EH (cell line): Measurements from ENCODE around the gene ADAR.

Source experiments
- DNase-seq: peaks from one replicate; pipeline ENCODE4 v3.0.0-alpha.2; 2015; ENCODE audit warnings: low read depth

Gene ADAR

DNA sequence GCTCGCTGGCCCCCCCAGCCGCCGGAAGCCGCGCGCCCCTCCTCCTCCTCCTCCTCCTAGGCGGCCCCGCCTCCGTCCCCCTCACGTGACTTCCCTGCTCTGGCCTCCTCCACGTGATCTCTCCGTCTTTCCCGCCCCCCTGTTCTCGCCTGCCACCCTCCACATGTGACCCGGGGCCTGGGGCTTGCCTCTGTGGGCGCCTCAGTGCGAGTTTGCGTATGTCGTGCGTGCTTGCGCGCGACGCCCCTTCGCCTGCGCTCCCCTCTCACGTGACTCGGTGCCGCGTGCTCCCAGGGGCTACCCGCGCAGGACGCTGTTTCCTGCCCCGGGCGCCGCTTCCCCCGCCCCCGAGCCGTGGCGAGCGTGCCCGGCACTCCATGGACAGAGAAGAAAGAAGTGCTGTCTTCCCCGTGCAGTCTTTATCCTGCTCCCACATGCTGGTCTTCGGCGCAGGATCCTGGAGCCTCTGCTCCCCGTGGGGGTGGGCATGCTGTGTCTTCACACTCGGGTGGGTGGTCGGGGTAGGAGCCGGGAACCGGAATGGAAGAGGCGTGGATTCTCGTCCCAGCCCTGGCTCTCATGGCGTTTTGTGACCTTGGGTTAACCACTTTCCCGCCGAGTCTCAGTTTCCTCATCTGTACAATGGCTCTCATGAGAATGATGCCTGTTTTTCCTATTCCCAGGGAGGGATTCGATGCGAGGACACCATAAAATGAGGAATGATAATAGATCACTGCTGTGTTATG lies 49.1 kb downstream of the ADAR start:
- peak; percentile 99 for DNase-seq

DNA sequence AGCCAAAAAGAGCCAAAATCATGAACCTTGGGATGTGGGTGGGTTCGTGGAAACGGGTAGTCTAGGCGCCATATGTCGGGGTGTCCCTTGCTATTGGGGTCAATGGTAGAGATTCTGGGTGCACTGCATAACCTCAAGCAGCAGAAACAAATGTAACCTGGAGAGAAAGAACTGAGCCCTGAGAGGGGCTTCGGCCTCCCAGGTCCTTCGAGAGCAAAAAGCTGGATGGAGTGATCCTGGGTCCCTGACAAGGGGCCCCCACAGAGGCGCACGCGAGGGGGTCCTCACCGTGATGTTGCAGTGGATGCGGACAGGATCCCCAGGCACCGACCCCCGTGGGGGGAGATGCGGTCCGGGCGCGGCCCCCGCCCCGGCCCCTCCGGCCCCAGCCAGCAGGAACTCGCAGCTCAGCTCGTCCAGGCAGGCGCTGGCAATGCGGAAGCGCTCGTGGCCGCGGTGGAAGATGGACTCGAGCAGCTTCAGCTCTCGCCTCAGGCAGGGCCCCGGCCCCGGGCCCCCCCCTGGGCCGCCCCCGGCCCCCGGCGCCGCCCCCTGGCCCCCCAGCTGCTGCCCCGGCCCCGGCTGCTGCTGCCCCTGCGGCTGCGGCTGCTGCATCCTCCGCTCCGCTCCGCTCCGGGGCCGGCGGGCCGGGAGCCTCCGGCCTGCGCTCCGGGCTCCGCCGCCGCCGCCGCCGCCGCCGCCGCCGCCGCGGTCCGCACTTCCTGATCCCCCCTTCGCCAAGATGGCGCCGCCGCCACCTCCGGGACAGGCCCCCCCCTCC lies 49.9 kb downstream of the ADAR start, which contains the start of gene UBE2Q1:
Gene UBE2Q1, minus strand, starts transcription at position 724 of the 781 bp plus-strand sequence. Its CDS starts 109 bp downstream, at position 615.
- DNase-seq: peak; percentile 53

DNA sequence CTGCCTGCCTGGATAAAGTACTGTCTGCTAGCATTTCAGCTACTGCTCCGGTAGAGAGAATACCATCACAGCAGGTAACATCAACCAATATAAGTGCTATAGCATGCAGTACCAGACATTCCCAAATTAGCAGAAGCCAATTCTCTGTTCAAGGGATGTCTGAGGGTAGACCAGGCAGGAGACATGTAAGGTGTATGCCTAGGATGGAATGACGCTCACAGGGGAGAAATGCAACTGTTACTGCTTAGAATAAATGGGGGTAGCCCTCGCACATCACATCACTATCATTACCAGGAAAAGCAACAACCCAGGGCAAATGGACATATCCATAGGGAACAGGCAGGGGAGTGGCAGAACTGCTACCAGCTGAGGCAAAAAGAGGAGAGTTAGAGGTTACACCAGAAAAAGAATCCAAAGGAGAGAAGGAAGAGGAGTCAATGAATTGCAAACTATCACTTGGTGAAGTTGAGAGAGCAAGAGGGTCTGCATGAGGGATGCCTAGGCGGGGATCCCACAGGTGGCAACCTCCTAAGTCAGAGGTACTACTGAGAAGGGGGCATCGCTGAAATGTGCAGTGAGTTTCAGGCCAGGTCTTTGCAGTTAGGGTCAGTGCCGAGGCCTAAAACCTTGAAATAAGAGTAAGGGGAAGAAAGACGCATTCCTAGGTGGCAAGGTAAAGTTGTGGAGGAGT lies 50.6 kb downstream of the ADAR start:
- no peak for DNase-seq

DNA sequence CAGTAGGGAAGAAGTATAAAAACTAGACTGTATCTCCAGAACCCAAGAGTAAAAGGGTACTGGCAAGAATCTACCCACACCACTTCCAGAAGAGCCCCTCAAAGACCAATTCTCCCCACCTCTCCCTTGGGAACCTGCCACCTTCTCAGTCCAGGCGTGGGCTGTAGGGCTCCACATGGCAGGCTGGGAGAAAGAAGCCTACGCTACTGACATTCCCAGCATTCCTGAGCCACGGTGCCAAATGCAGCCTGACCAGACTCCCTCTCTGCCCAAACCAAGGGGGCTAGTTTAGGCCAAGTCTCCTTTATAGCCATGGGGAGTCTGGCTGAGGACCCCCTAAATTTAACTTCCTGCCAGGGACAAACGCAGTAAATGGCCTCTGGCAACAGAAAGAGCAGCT lies 51.6 kb downstream of the ADAR start:
- peak; percentile 62 for DNase-seq

DNA sequence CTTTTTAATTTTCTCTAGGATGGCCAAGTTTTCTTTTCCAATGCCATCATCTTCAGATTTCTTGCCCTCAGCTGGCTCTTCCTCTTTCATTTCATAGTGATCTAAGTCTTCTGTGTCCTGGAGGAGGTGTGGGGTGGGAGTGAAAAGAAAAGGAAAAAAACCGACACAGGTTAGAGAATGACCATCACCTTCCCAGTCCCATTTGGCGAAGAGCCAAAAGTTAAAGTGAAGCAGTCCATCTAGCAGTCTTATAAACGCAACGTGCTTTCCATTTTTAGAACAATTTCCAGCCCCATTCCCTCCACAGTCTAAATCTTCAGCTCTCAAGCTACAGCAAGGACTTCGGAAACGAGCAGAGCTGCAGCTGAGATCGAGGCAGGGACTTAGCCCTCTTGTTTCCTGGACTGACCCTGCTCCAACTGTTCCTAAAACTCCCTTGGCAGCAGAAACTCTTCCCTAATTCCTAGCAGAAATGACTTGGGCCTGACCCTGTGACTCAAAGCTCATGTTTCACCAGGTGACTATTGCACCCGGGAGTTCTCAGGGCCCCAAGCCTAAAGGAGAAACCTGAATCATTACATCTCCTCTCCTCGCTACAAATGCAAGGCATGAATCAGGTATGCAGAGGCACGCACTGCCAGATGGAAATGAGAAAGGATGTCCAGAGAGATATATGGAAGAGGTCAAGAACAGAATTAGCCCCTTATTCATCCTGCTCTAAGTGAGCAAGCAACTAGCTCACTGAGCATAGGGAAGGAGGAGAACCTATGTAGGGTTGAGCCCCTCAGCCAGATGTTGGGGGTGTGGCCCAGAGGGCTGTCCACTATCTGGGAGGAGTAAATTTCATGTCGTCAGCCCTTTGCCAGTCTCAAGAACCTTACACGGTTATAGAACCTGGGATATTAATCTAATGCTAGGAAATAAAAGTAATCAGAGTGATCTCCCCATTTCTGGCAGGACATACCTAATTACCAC lies 54.6 kb downstream of the ADAR start:
- no peak for DNase-seq

DNA sequence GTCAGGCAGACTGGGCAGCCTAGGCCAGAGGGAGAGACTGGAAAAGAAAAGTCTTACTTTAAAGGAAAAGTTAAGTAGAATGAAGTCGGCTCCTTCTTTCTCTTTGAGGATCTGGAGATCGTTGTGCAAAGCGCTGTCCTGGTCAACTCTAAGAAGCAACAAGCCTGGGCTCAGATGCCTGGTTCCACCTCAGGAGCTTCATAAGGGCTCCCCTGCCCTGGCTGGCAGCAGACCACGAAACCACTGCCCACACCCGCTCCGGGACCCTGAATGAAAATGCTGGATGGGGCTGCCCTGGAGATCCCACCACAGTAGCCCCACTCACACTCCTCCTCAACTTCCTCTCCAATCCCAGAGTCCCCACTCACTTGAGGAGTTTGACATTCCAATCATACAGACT lies 56.0 kb downstream of the ADAR start:
- DNase-seq: no peak

DNA sequence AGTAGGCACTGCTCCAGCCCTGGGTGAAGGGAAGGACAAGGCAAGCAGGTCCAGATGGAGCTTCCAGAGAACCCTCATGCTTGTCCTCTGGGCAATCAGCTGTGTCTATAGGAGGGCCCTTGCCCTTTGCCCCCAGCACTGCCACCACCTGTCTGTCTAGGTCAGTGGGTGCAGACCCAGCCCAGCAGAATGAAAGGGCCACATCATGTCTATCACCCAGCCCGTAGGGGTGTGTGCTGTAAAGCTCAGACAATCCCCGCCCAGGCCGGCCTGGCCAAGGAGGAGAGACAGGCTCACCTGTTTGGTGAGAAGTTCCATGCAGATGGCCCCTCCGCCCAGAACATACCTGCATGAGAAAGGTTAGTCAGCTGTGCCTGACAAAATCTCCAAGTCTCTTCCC lies 56.5 kb downstream of the ADAR start:
- DNase-seq: no peak

DNA sequence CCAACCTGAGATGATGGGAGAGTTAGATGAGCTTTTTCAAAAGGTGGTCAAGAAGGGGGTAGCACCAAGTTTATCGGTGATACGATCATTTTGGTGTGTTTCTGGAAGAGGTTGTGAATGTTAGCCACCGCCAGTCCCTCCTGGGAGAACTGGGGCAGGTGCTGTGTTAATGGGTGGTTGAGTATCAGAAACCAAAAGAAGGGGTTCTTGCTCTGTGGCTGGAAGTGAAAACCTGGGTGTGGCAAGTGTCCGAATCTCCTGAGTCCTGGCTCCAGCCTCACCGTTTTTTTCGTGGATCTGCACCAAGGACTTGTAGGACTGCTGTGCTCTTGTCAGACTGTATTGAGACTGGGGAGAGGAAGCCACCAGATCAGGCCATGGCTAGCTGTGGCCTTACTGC lies 57.3 kb downstream of the ADAR start:
- no peak for DNase-seq

DNA sequence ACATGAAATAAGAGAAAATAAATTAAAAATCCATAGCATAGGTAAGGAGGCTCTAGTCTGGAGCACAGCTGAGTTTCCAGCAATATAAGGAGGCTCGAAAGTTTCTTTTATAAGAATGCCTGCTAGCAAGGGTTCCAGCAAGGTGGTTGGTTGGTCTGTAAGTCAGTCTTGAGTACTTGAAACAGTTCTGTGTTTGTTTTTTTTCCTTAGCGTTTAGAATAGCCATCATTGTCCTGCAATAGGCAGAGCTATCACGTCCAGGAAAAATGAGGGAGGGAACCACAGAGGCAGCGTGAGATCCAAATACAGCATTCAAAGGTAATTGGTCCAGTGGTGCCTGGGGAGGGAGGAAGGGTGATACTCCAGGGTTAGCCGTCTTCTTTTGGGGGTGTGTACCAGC lies 57.9 kb downstream of the ADAR start:
- DNase-seq: no peak

DNA sequence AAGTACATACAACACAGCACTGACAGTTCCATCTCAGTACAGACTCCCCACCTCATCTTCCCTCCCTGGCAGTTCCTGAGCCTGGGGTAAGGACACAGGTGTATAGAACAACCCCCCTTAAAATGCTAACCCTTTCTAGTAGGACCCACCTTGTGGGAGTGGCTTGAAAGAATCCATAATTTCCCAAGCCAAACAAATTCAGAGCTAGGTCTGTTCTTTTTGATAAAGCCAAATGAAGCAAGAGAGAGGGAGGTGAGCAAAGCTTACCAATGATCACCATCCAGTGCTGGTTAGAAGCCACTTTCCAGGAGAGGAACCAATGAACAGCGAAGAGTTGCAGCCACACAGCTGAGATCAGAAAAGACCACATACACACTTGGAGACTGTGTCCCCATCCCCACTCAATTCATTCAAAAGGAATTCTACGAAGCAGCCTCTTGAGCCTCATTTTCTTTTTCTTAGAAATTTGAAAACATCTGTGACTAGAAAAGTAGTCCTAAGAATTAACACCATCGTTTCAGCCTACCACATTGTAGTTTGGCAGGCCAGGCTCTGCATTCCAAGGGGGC lies 58.7 kb downstream of the ADAR start:
- DNase-seq: no peak

DNA sequence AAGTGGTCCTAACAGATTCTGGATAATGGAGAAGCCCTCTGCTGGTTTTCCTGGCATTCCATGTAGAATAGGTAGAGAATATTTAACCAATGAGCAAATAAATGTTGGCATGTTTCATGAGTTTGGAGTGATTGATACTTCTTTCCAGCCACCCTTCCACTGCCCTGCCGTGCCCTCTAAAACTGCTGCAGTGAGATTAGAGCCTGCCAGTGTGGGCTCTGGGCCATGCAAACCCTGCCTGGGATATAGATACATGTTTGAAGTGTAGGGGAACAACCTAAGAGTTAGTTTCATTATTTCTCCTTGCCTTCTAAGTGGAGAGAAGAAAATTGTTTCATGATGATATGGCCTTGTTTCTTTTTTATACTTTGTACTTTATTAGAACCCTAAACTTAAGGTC lies 60.0 kb downstream of the ADAR start:
- DNase-seq: no peak

DNA sequence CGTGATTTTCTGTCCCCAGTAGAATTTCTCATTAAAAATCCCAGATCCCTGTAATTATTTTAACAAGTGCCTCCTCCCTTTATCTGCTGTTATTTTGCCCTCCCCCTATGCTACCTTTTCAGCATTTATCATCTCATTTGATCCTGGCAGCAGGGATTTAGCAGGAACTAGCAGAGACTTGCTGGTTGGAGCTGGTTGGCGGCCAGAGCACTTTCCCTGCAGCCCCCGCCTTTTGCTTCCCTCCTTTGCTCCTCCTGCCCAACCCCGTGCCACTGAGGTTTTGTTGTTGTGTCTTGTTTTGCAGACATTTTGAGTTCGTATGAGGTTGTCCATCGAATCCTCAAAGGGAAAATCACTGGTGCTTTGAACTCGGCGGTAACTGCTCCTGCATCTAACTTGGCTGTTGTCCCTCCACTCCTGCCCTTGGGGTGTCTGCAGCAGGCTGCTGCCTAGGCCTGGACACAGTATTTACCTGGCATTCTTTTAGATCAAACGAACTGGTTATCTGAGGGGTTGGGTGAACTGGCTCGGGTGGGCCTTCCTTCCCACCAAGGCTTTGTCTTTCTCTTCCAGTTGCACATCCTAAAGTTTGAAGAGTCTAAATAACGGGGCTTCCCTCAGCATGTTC lies 60.8 kb downstream of the ADAR start:
- DNase-seq: no peak

DNA sequence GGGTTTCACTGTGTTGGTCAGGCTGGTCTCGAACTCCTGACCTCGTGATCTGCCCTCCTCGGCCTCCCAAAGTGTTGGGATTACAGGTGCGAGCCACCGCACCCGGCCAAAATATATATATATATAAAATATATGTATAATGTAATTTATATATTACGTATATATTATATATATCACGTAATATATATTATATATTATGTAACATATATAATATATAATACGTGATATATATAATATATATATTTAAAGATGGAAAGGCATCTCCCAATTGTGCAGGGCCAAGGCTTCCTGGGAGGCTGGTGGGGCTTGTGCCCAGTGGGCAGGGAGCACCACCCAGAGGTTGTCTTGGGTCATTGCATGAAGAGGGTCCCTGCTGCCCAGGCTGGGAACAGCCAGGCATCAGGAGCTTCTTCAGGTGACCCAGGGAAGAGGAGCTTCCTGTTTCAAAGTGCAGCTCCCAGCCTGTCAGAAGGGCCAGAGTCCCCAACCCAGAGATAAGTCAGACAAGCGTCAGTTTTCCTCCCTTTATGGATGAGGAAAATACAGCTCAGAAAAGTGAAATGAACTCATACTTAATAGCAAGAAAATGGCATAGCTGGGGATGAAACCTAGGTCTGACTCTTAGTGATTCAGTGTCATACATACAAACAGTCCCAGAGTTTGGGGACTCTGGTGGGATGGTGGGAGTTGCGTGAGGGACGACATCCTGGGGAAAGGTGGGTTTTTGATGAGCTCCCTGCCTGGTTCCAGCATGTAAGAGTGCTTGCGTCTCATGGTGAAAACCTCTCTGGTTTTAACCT lies 61.5 kb downstream of the ADAR start:
- peak; percentile 68 for DNase-seq

DNA sequence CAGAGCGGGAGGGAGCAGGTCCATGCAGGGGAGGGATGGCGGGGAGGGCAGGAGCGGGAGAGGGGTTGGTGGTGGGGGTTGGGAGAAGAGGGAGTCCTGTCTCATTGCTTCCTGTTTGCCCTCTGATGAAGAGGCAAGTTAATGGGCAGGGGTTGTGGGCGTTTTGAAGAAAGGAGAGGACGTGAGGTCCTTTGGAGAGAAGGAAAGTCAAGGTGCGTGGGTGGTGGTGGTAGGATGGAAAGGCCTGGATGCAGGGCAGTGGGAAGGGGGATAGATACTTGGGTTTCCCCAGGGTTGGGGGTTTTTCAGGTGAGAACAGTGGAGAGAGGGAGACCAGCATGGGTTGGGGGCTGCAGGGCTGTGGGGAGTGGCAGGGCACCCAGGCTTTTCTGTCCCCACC lies 66.8 kb downstream of the ADAR start:
- DNase-seq: no peak

DNA sequence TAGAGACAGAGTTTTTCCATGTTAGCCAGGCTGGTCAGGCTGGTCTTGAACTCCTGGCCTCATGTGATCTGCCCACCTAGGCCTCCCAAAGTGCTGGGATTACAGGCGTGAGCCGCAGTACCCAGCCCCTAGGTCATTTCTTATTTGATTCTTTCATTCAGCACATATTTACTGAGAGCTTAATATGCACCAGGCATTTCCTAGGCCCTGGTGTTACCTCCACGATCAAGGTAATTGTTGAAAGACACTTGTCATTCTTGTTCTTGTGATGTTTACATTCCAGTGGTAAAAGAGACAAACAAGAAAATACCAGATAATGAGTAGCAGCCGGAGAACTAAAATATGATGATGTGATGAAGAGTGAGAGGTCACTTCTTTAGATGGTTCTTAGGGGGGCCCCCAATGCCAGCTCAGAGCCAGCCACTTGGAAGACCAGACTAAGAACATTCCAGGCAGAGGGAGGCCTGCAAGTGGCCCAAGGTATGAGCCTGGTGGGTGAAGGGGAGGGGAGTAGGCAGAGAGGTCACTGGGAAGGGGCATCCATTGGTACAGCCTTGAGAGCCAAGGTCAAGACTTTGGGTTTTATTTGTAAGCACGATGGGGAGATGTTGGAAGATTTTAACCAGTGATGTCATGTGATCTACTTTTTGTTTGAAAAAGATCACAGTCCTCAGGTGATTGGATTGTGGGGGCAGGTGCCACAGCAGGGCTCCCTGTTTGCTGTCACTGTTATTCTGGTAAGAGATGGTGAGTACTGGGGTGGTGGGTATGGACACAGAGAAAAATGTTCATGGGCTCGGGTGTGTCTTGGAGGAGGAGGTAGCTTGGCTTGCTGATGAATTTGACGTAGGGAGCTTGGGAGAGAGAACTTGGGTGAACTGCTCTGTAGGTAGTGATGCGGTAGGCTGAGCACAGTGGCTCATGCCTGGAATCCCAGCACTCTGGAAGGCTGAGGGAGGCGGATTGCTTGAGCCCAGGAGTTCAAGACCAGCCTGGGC lies 68.2 kb downstream of the ADAR start:
- no peak for DNase-seq

DNA sequence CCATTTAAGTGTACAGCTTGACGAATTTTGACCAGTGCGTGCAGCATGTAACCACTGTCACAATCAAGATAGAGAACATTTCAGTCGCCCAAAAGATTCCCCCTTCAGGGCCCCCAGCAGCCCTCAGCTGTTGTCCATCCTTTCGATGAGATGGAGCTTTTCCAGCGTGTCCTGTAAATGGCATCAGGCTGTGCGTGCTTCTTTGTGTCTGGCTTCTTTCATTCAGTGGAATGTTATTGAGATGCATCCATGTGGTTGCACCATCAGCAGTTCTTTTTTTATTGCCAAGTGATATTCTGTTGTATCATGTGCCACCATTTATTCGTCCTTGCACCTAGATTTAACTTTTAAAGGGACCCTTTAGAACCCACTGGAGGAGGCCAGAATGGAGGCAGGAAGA lies 71.4 kb downstream of the ADAR start:
- peak; percentile 30 for DNase-seq

DNA sequence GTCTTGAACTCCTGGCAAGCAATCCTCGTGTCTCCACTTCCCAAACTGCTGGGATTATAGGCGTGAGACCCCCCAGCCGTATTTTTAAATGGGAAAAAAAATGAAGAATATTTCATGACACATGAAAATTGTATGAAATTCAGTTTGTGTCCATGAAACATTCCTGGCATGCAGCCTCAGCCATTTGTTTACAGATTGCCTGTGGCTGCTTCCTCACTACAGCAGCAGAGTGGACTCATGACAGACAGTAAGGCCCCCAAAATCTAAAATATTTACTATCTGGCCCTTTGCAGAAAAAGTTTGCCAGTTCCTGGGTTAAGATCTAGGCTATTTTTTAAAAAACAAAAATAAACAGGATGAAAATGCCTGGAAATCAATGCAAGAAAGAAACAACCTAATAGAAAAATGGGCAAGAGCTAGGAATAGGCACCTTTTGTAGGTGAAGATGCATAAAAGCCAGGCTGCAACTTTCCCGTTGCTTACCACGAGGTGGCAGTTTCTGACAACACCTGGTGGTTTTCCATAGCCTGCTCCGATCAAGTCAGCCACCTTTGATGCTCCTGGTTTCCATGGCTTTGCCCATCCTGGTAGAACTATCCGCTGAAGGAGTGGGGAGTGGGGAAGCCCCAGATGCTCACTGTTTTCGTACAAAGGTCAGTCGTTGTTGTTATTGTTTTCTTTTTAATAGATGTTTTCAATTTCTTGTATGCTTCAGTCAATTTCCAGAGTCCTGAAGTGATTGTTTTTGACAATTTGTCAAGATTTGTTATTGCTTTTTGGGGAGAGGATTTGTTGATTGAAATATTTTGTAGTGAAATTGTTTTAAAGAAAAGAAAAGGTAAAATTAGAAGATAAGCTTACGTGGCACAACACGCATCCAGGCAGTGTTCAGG lies 73.8 kb downstream of the ADAR start:
- peak; percentile 28 for DNase-seq
